Stimulated activated CD8-positive, alpha-beta memory T cell treated with anti-CD3 and anti-CD28 coated beads, Interleukin-7, amount 100 ng/mL, for 24 hours (primary cell): ENCODE measurements around the gene GATAD2A.

Experiments
- DNase-seq: peaks from one replicate; pipeline ENCODE4 v3.0.0-alpha.2; 2020; ENCODE audit warnings: low read depth

GATAD2A gene

GRCh38 chr19:19513682-19514081 lies 108.2 kb downstream of the GATAD2A start:
- DNase-seq, result no peak

- no peak for DNase-seq
Measured at GRCh38 chr19:19514215-19514657, 108.8 kb downstream of the GATAD2A start.

- DNase-seq, result no peak
Measured at GRCh38 chr19:19514881-19515641, 109.6 kb downstream of the GATAD2A start, which contains the start of gene TSSK6. TSSK6 (minus strand) TSS chr19:19515548; CDS start chr19:19515427, 121 bp downstream.

GRCh38 chr19:19515642-19516519 lies 110.4 kb downstream of the GATAD2A start, which contains the start of gene NDUFA13:
NDUFA13 (plus strand) TSS chr19:19516225; CDS start chr19:19516239, 14 bp downstream.
- DNase-seq, result peak; percentile 93

DNA sequence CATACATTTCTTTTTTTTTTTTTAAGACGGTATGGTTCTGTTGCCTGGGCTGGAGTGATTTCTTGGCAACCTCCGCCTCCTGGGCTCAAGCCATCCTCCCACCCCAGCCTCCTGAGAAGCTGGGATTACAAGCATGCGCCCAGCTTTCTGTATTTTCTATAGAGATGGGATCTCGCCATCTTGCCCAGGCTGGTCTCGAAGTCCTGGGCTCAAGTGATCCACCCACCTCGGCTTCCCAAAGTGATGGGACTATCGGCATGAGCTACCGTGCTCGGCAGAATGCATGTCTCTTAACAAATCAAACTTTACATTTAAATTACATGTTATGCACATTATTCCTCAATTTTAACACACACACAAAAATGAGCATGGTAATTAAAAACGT lies 111.8 kb downstream of the GATAD2A start:
- DNase-seq, result no peak

DNA sequence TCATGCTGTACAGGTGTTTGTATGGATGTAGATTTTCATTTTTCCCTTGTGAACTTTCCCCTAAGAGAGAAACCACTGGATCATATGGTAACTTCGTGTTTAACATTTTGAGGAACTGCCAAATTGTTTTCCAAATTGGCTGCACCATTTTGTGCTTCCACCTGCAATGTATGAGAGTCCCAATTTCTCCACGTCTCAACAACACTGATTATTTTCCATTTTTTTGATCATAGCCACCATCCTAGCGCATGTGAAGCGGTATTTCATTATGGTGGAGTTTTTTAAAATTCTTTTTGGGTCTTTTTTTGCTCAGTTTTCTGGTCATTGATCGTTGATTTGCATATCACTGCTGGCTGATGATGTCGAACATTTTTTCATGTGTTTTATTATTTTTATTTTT lies 115.5 kb downstream of the GATAD2A start:
- DNase-seq, result no peak

DNA sequence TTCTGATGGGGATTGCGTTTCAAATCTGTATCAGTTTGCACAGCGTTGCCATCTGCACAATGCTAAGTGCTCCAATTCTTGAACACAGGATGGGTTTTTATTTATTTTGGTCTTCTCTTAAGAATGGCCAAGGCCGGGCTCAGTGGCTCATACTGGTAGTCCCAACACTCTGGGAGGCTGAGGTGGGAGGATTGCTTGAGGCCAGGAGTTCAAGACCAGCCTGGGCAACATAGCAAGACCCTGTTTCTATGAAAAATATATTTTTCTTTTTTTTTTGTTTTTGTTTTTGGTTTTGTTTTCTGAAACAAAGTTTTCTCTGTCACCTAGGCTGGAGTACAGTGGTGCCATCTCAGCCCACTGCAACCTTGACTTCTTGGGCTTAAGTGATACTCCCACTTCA lies 117.7 kb downstream of the GATAD2A start:
- DNase-seq, result no peak

DNA sequence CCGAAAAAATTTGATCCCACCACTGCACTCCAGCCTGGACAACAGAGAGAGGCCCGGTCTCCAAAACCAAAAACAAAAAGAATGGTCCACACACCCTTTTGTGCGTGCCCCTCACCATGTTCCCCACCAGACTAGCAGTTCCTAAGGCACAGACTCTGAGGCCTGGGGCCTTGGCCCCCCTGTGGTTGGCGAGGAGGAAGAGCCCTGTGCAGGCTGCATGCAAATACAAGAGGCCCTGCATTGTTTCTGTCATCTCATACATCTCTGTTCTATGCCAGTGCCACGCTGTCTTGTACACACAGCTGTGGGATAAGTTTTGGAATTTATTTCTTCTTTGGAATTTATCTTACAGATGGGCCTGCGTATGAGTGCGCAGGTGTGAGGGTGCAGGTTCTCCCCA lies 118.6 kb downstream of the GATAD2A start:
- no peak for DNase-seq

- no peak for DNase-seq
Measured at GRCh38 chr19:19525611-19526380, 120.3 kb downstream of the GATAD2A start.

DNA sequence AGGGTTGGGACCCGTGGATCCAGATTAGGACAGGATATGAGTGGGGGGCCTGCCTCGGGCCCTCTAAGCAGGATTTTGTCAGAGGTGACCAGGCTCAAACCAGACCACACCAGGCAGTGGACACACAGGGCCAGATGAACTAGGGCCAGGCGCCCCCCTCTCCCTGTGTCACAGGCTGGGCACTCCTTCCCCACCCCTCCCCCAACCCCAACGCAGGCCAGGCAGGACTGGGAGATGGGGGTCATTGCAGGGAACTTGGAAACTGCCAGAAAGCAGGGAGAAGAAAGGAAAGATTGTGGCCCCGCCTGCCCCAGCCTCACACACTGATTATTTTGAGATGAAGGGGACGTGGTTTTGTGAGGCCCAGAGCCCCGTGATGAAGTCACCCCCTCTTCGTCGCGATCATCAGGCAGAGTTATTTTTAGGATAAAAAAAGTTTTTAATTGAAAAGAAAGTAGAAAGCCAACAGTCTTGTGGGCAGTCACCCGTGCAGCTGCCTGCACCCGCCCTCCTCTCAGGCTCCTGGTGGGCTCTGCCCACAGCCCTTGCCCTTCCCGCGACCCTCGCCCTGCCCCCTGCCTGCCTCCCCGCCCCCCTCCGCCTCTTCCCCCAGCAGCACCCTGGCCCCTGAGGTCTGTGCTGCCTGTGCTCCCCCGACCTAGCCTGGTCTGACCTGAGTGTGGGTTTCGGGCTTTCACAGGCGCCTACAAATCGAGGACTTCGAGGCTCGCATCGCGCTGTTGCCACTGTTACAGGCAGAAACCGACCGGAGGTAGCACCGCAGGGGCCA lies 121.3 kb downstream of the GATAD2A start:
- no peak for DNase-seq

DNA sequence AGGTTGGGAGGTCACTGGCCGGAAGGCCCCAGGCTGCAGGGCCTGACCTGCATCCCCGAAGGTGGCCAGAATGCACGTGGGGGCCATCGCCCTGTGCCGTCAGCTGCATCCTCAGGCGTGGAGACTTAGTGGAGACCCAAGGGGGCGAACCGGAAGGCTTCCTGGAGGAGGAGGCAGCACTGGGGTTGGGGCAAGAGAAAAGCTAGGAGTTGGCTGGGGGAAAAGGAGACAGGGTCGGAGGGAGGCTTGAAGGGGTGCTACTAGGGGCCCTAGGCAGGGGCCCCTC lies 121.8 kb downstream of the GATAD2A start:
- no peak for DNase-seq

GRCh38 chr19:19527674-19528625 lies 122.5 kb downstream of the GATAD2A start:
- no peak for DNase-seq

GRCh38 chr19:19528721-19529490 lies 123.4 kb downstream of the GATAD2A start, which contains the start of gene YJEFN3:
YJEFN3 (plus strand) TSS chr19:19528911; CDS start chr19:19528933, 22 bp downstream.
- no peak for DNase-seq

DNA sequence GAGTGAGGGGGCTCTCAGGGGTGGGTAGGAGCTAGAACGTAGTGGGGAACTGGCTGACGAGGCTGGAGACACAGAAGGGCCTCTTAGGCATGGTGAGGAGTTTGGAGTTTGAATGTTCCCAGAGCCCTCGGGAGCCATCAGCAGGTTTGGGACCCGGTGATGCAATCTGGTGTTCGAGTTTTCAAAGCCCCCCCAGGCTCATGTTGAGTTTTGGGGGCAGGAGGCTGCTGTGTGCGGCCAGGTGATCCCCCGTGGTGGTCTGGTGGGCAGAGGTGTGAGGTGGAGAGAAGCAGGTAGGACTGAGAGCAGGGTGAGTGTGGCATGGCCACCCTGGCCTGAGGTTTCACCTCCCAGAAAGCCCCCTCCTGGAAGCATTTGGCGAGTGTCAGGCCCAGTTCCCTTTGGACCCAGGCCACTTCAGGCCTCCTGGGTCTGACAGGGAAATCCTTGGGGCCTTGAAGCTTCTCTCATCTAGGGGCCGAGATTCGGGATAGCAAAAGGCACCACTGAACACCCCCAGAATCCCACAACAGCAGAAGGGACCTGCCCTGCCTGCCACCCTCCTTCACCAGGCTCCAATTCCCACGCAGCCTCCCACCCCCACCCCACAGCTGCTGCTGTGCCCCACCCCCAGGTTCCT lies 124.4 kb downstream of the GATAD2A start:
- DNase-seq, result no peak

DNA sequence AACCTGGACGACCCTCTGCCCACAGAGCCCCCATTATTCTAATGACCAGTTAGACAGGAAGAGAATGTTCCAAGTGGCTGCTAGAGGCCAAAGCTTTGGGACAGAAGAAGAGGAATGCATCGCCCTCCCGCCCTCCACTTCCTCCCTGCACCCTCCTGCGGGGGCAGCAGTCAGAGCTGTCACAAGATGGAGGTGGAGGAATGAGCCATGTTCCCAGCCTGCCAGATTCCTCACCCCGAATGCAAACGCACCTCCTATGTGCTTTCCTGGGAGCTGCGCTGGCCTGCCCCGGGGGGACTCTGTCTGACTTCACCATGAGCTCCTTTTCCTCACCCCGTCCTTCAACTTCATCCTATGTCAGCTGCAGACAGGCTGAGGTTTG lies 124.9 kb downstream of the GATAD2A start:
- DNase-seq, result no peak

GRCh38 chr19:19530889-19531288 lies 125.4 kb downstream of the GATAD2A start:
- DNase-seq, result no peak

GRCh38 chr19:19531951-19532805 lies 126.7 kb downstream of the GATAD2A start:
- DNase-seq, result peak; percentile 80
